Measurements from ENCODE around the gene APP.
A peak's percentile ranks its signal among the peaks of the same experiment; 100 is the strongest.

The APP gene

DNA sequence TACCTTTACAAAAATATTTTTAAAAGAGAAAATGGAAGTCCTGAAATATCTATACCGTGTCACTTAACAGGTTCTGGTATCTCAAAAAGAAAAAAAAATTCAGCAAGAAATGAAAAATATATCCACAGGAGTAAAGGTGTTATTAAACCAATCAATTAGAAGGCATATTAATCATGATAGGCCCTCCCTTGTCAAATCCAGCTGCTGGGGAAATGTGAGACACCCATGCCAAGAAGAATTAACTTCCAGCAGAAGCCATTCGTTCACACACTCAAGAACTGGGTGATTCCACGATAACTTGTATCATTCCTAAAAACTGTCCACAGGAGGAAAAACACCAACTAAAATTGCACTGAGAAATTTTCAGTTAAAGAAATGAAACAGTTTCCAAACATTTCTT, 57.6 kb downstream of the APP start:
- H3K4me3 Mint-ChIP-seq, result no peak overlapping the region
- TF ChIP-seq, protein P1, sequence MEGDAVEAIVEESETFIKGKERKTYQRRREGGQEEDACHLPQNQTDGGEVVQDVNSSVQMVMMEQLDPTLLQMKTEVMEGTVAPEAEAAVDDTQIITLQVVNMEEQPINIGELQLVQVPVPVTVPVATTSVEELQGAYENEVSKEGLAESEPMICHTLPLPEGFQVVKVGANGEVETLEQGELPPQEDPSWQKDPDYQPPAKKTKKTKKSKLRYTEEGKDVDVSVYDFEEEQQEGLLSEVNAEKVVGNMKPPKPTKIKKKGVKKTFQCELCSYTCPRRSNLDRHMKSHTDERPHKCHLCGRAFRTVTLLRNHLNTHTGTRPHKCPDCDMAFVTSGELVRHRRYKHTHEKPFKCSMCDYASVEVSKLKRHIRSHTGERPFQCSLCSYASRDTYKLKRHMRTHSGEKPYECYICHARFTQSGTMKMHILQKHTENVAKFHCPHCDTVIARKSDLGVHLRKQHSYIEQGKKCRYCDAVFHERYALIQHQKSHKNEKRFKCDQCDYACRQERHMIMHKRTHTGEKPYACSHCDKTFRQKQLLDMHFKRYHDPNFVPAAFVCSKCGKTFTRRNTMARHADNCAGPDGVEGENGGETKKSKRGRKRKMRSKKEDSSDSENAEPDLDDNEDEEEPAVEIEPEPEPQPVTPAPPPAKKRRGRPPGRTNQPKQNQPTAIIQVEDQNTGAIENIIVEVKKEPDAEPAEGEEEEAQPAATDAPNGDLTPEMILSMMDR (IDR thresholded peaks at IDR 0.05; ENCODE audit: unreplicated experiment in 3 of 3), result no peak
- H3K9me3 Mint-ChIP-seq, result no peaks in the 10 kb centered on the region
- H3K36me3 Mint-ChIP-seq (ENCODE audit: low read depth), result peaks cover 38% of the 10 kb centered on the region
- peaks cover 43% of the 10 kb centered on the region for H3K4me1 Mint-ChIP-seq
- no peaks in the 10 kb centered on the region for H3K27me3 Mint-ChIP-seq (ENCODE audit: low read depth)
- H3K27ac Mint-ChIP-seq, result peak overlapping the region; percentile 2 to 22 (median 12)

DNA sequence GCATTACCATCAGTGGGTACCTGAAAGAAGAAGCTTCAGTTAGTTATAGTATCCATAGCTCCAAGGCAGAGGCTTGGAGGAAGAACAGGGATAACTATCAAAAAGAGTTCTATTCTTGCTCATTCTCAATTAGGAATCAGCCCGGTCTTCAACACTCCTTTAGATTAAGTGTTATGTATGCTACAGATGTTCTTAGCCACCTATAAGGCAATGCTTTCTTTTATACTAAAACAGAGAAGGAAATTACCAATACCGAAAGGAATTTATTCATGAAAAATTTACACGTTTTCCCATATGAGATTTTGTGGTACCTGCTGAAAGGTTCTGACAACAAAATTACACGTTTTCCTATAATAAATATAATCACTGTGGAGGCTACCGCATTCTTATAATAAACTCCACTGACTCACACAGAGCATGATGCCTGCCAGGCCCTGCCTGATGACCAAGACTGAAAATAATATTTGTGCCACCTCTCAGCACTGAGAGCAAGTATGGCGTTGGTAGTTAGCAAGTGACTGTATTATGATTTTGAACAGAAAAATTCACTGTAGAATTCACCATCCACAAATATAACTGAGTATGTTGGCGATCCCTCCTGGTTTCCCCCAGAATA, 58.3 kb downstream of the APP start:
- Mint-ChIP-seq H3K4me3 (no peak overlapping the region), H3K4me1 (peaks cover 36% of the 10 kb centered on the region), H3K27me3 (ENCODE audit: low read depth) (no peaks in the 10 kb centered on the region), H3K27ac (no peak overlapping the region), H3K36me3 (ENCODE audit: low read depth) (peaks cover 45% of the 10 kb centered on the region), H3K9me3 (no peaks in the 10 kb centered on the region)
- TF ChIP-seq, protein P1 (IDR thresholded peaks at IDR 0.05; ENCODE audit: unreplicated experiment in 3 of 3), result no peak

GRCh38 chr21:26110715-26111114, 59.9 kb downstream of the APP start:
- Mint-ChIP-seq H3K27me3 (ENCODE audit: low read depth) (no peaks in the 10 kb centered on the region), H3K4me3 (no peak overlapping the region), H3K27ac (no peak overlapping the region), H3K9me3 (no peaks in the 10 kb centered on the region), H3K36me3 (ENCODE audit: low read depth) (peaks cover 59% of the 10 kb centered on the region), H3K4me1 (peaks cover 24% of the 10 kb centered on the region)
- TF ChIP-seq, protein P1 (IDR thresholded peaks at IDR 0.05; ENCODE audit: unreplicated experiment in 3 of 3), result no peak

GRCh38 chr21:26107429-26107828, 63.1 kb downstream of the APP start:
- H3K27me3 Mint-ChIP-seq (ENCODE audit: low read depth), result no peaks in the 10 kb centered on the region
- H3K27ac Mint-ChIP-seq, result no peak overlapping the region
- TF ChIP-seq, protein P1 (IDR thresholded peaks at IDR 0.05; ENCODE audit: unreplicated experiment in 3 of 3), result no peak
- no peaks in the 10 kb centered on the region for H3K9me3 Mint-ChIP-seq
- peaks cover 67% of the 10 kb centered on the region for H3K36me3 Mint-ChIP-seq (ENCODE audit: low read depth)
- H3K4me3 Mint-ChIP-seq, result no peak overlapping the region
- no peaks in the 10 kb centered on the region for H3K4me1 Mint-ChIP-seq

DNA sequence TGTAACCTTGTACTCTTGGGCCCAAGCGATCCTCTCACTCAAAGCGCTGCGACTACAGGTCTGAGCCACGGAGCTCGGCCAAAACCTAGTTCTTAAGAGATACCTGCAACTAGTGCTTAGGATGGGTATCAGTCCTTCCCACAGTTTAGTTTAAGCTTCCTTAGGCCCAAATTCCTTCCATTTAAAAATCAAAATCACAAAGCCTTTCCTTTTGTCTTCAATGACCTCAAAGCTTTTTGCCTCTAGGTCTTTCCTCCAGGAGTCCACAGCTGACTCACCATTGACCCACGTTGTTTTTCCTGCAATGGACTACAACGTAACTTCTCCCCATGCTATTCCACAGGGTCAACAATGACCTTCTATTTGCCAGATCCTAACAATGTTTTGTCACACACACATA, 64.0 kb downstream of the APP start:
- TF ChIP-seq, protein P1 (IDR thresholded peaks at IDR 0.05; ENCODE audit: unreplicated experiment in 3 of 3), result no peak
- Mint-ChIP-seq H3K27me3 (ENCODE audit: low read depth) (no peaks in the 10 kb centered on the region), H3K36me3 (ENCODE audit: low read depth) (peaks cover 67% of the 10 kb centered on the region), H3K4me1 (peaks cover under 1% of the 10 kb centered on the region), H3K4me3 (no peak overlapping the region), H3K27ac (no peak overlapping the region), H3K9me3 (no peaks in the 10 kb centered on the region)

- H3K4me1 Mint-ChIP-seq, result peaks cover 4% of the 10 kb centered on the region
- no peaks in the 10 kb centered on the region for H3K9me3 Mint-ChIP-seq
- no peak overlapping the region for H3K27ac Mint-ChIP-seq
- H3K27me3 Mint-ChIP-seq (ENCODE audit: low read depth), result peaks cover 4% of the 10 kb centered on the region
- TF ChIP-seq, protein P1 (IDR thresholded peaks at IDR 0.05; ENCODE audit: unreplicated experiment in 3 of 3), result no peak
- no peak overlapping the region for H3K4me3 Mint-ChIP-seq
- peaks cover 61% of the 10 kb centered on the region for H3K36me3 Mint-ChIP-seq (ENCODE audit: low read depth)
Observed at GRCh38 chr21:26105819-26106218, 64.8 kb downstream of the APP start.

Measured in nephron (organoid).